ENCODE measurements around the gene ESRP2. TPM values are rescaled to one million over a fixed set of nuclear protein-coding genes. Genes with fewer than 3 reads are reported as not detected.

ESRP2 gene
- total and polyA plus RNA-seq, 7 experiments from 2014 or later: 0.11 to 0.29 TPM; not detected in 5

DNA sequence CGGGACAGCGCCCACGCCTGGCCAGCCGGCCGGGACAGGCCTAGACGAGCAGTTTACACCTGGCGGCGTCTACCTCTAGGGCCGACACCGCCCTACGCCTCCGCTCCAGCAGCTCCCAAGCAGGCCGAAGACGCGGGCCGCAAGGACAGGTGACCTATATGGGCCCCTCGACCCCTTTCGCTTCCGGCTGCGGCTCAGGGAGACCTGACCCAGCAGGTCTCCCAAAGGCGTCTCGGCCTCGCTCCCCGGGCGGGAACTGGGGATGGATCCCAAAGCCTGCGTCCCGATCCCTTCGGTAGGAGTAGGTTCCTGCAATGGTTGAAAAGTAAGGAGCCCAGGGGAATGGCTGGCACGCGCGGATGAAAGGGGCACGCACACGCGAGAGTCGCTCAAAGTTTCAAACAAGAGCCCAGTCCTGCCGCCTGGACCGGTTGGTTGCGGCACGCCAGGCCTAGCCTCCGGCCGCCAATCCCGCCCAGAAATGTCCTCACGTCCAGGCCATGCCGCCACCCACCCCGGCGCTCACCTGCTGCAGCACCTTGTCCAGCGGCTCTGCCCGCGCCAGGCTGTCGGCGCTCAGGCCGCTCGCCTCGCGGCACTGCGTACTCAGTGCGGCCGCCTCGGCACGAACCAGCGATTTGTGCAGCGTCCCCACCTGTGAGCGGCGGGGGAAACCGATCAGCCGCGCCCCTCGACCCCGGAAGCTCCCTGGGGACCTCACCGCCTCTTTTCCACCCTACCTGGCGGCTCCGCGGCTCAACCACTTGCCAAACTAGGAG is 630 bp downstream of the ESRP2 start:
- Mint-ChIP-seq H3K27ac (peak overlapping the region in 8 of 9 donors; percentile 9 to 83 (median 59)), H3K27me3 (peaks cover 0 to 13% (median 0%) of the 10 kb centered on the region in 5 donors), H3K4me1 (peaks cover 23 to 45% (median 34%) of the 10 kb centered on the region in 7 donors), H3K9me3 (peaks cover 0 to 5% (median 0%) of the 10 kb centered on the region in 11 donors), H3K4me3 (peak overlapping the region in 8 of 10 donors; percentile 44 to 93 (median 53)), H3K36me3 (peaks cover 0 to 2% (median 0%) of the 10 kb centered on the region in 5 donors)
- DNase-seq (peak in 2 of 9 donors; percentile 29 to 30), ATAC-seq (no peak)
- peaks cover 0 to 12% (median 0%) of the 10 kb centered on the region in 3 experiments for H3K36me3 ChIP-seq (ENCODE audit: control insufficient read depth in 2 of 3, insufficient read depth in 3 of 3, low read length in 3 of 3)
- H3K9me3 ChIP-seq (ENCODE audit: control insufficient read depth in 2 of 3, low read length in 3 of 3): no peaks in the 10 kb centered on the region
- ChIA-PET POLR2A (interaction anchor here (0.8 to 1.7 kb wide), 3 partner anchors 19 to 150 kb away, joined by 4 to 9 read pairs (median 5); partner anchors contain the start of gene NFATC3), CTCF (interaction anchor here (1.0 kb wide), 1 partner anchor 232 kb away, joined by 3 read pairs; no protein-coding TSS in a partner anchor)
- H3K27ac ChIP-seq (ENCODE audit: low read depth, low read length): peak overlapping the region; percentile 67
- peaks cover 6 to 10% of the 10 kb centered on the region in 2 donors for H3K4me1 ChIP-seq (ENCODE audit: control insufficient read depth in 2 of 2, insufficient read depth in 2 of 2, low read length in 2 of 2)
- no peak overlapping the region for H3K4me3 ChIP-seq (ENCODE audit: low read length)
- no peaks in the 10 kb centered on the region for H3K27me3 ChIP-seq (ENCODE audit: control insufficient read depth in 2 of 2, insufficient read depth in 2 of 2, low read length in 2 of 2)
- intact Hi-C loops (cut with micrococcal nuclease): loop anchor here (5.0 to 10.0 kb wide), 4 partner anchors 287 to 570 kb away; partner anchors contain the start of genes ACD (in 1 of the 2), C16orf86 (in 1 of the 2), ENKD1 (in 1 of the 2) and PARD6A (in 1 of the 2)

DNA sequence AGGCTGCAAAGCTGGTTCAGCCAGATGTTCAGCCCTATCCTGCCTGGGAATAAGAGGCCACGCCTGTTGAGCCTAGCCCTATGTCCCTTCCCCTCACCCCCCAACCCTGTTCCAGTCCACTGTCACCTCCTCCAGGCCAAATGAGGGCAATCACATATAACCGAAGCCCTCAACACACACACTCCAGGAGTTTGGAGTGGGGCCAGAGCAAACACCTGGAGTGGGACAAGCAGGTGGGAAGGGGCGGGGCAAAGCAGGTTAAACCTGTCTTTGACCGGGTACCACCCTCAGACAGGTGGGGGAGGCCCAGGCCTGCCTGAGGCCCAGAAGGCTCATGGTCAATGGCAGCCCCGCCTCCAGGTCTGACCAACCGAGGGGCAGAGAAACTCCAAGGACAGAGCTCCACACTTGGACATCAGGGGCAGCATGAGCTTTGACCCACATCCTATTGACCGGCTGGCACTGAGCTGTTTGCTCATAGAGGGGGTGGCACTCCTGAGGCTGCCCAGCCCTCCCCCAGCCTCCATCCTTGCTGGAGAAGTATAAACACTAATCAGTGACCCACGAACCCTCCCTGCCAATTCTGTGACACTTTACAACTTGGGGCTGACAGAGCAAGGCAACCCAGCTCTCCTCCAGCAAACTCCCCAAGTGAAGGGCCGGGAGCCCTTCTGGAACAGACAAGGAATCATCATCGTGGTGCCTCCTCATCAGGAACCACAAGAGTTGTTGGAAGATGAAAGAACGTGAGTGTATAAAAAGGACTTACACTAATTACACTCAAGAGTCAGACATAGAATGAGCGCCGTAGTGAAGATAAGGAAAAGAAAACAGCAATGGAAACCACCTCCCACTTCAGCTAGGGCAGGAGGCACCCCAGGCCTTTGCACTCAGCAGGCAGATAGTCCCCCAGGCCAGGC is 1.5 kb downstream of the ESRP2 start:
- H3K36me3 Mint-ChIP-seq: peaks cover 0 to 2% (median under 1%) of the 10 kb centered on the region in 5 donors
- H3K27me3 Mint-ChIP-seq: peaks cover 0 to 13% (median 0%) of the 10 kb centered on the region in 5 donors
- intact Hi-C loops (cut with micrococcal nuclease): loop anchor here (5.0 to 10.0 kb wide), 4 partner anchors 288 to 570 kb away; partner anchors contain the start of genes ACD (in 1 of the 2), C16orf86 (in 1 of the 2), ENKD1 (in 1 of the 2) and PARD6A (in 1 of the 2)
- peak overlapping the region in 9 of 10 donors; percentile 24 to 93 (median 54) for H3K4me3 Mint-ChIP-seq
- DNase-seq (peak in 1 of 9 donors; percentile 26), ATAC-seq (no peak)
- peaks cover 0 to 5% (median 0%) of the 10 kb centered on the region in 11 donors for H3K9me3 Mint-ChIP-seq
- Histone ChIP-seq H3K36me3 (ENCODE audit: control insufficient read depth in 2 of 3, insufficient read depth in 3 of 3, low read length in 3 of 3) (peaks cover 0 to 20% (median 0%) of the 10 kb centered on the region in 3 experiments), H3K27ac (ENCODE audit: low read depth, low read length) (peak overlapping the region; percentile 11), H3K9me3 (ENCODE audit: control insufficient read depth in 2 of 3, low read length in 3 of 3) (no peaks in the 10 kb centered on the region), H3K4me3 (ENCODE audit: low read length) (no peak overlapping the region), H3K4me1 (ENCODE audit: control insufficient read depth in 2 of 2, insufficient read depth in 2 of 2, low read length in 2 of 2) (peaks cover 6 to 10% of the 10 kb centered on the region in 2 donors), H3K27me3 (ENCODE audit: control insufficient read depth in 2 of 2, insufficient read depth in 2 of 2, low read length in 2 of 2) (no peaks in the 10 kb centered on the region)
- peaks cover 26 to 40% (median 32%) of the 10 kb centered on the region in 7 donors for H3K4me1 Mint-ChIP-seq
- ChIA-PET POLR2A (interaction anchor here (0.8 kb wide), 1 partner anchor 18 kb away, joined by 4 read pairs; no protein-coding TSS in a partner anchor), CTCF (interaction anchor here (0.6 to 1.0 kb wide), 4 partner anchors 45 to 231 kb away, joined by 3 to 4 read pairs (median 3); no protein-coding TSS in a partner anchor)
- H3K27ac Mint-ChIP-seq: peak overlapping the region; percentile 9 to 84 (median 79)

DNA sequence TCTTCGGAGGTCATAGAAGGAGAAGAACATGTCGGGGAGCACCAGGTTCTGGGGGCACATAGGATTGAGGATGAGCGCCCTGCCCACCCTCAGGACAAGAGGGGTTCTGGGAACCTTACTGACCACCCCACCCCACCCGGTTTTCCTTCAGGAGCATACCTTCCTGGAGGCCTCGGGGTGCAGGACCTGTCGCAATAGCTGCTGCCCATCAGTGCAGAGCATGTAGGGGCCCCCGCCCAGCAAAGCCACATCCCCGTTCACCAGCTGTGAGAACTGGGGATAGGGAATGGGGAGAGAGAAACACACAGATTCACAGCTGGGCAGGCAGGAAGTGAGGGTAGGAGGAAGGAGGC is 2.1 kb downstream of the ESRP2 start:
- H3K27me3 ChIP-seq (ENCODE audit: control insufficient read depth in 2 of 2, insufficient read depth in 2 of 2, low read length in 2 of 2): no peaks in the 10 kb centered on the region
- H3K9me3 ChIP-seq (ENCODE audit: control insufficient read depth in 2 of 3, low read length in 3 of 3): no peaks in the 10 kb centered on the region
- peaks cover 0 to 13% (median 0%) of the 10 kb centered on the region in 5 donors for H3K27me3 Mint-ChIP-seq
- peaks cover 0 to 3% (median 0%) of the 10 kb centered on the region in 11 donors for H3K9me3 Mint-ChIP-seq
- H3K4me3 ChIP-seq (ENCODE audit: low read length): no peak overlapping the region
- no peak for ATAC-seq
- H3K27ac Mint-ChIP-seq: peak overlapping the region in 7 of 9 donors; percentile 23 to 81 (median 52)
- no peak for DNase-seq
- H3K27ac ChIP-seq (ENCODE audit: low read depth, low read length): peak overlapping the region; percentile 11
- intact Hi-C loops (cut with micrococcal nuclease): loop anchor here in 1 of 2 donors (10.0 kb wide), 1 partner anchor 569 kb away; the partner anchor contains the start of genes ACD, C16orf86, ENKD1 and PARD6A
- H3K4me3 Mint-ChIP-seq: peak overlapping the region in 1 of 10 donors; percentile 1
- H3K4me1 Mint-ChIP-seq: peaks cover 26 to 43% (median 35%) of the 10 kb centered on the region in 7 donors
- CTCF ChIA-PET: interaction anchor here (0.6 to 0.7 kb wide), 3 partner anchors 44 to 115 kb away, joined by 3 to 4 read pairs (median 3); no protein-coding TSS in a partner anchor
- H3K4me1 ChIP-seq (ENCODE audit: control insufficient read depth in 2 of 2, insufficient read depth in 2 of 2, low read length in 2 of 2): peaks cover 6 to 16% of the 10 kb centered on the region in 2 donors
- POLR2A ChIA-PET: no interaction called here
- peaks cover 0 to 6% (median 4%) of the 10 kb centered on the region in 5 donors for H3K36me3 Mint-ChIP-seq
- H3K36me3 ChIP-seq (ENCODE audit: control insufficient read depth in 2 of 3, insufficient read depth in 3 of 3, low read length in 3 of 3): peaks cover 0 to 20% (median 0%) of the 10 kb centered on the region in 3 experiments

DNA sequence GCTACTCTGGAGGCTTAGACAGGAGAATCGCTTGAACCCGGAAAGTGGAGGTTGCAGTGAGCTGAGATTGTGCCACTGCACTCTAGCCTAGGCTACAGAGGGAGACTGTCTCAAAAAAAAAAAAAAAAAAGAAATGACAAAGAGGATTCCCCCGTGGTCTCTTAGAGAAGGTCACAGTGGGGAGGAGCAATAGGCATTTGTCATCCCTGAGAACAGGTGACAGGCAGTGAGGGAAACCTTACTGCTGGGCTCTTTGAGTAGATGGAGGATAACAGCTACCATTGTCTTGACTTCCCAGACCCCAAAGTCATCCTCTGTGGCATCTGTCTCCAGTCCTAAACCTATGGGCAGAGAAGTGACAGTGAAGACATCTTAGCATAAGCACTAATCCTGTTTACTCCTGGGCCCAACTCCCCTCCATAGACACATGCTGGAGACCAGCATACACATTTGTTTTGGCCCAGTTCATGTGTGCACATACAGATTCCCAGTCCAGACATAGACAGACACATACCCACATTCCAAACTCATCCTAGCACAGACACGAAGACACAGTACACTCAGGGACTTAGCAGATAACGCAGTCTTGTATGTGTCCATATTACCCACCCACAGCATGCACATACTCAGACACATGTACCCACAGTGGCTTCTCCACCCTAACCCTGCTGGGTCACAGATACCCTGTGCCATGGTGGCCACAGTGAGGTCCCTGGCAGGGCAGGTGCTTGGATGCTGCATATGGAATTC is 2.7 kb downstream of the ESRP2 start:
- H3K4me3 Mint-ChIP-seq: peak overlapping the region in 1 of 10 donors; percentile 1
- Histone ChIP-seq H3K4me1 (ENCODE audit: control insufficient read depth in 2 of 2, insufficient read depth in 2 of 2, low read length in 2 of 2) (peaks cover under 1 to 16% of the 10 kb centered on the region in 2 donors), H3K9me3 (ENCODE audit: control insufficient read depth in 2 of 3, low read length in 3 of 3) (no peaks in the 10 kb centered on the region), H3K27me3 (ENCODE audit: control insufficient read depth in 2 of 2, insufficient read depth in 2 of 2, low read length in 2 of 2) (no peaks in the 10 kb centered on the region), H3K27ac (ENCODE audit: low read depth, low read length) (no peak overlapping the region), H3K36me3 (ENCODE audit: control insufficient read depth in 2 of 3, insufficient read depth in 3 of 3, low read length in 3 of 3) (peaks cover 0 to 20% (median 0%) of the 10 kb centered on the region in 3 experiments), H3K4me3 (ENCODE audit: low read length) (no peak overlapping the region)
- ATAC-seq (no peak), DNase-seq (peak in 1 of 9 donors; percentile 13)
- intact Hi-C loops (cut with micrococcal nuclease): loop anchor here in 1 of 2 donors (10.0 kb wide), 1 partner anchor 568 kb away; the partner anchor contains the start of genes ACD, C16orf86, ENKD1 and PARD6A
- ChIA-PET POLR2A (interaction anchor here (0.7 kb wide), 1 partner anchor 139 kb away, joined by 3 read pairs; no protein-coding TSS in a partner anchor), CTCF (interaction anchor here (0.6 to 0.7 kb wide), 2 partner anchors 144 to 159 kb away, joined by 3 to 5 read pairs; no protein-coding TSS in a partner anchor)
- peaks cover 0 to 6% (median 4%) of the 10 kb centered on the region in 5 donors for H3K36me3 Mint-ChIP-seq
- H3K27ac Mint-ChIP-seq: peak overlapping the region; percentile 4 to 78 (median 52)
- peaks cover 0 to 13% (median 0%) of the 10 kb centered on the region in 5 donors for H3K27me3 Mint-ChIP-seq
- H3K4me1 Mint-ChIP-seq: peaks cover 21 to 44% (median 36%) of the 10 kb centered on the region in 7 donors
- H3K9me3 Mint-ChIP-seq: peaks cover 0 to 2% (median 0%) of the 10 kb centered on the region in 11 donors

DNA sequence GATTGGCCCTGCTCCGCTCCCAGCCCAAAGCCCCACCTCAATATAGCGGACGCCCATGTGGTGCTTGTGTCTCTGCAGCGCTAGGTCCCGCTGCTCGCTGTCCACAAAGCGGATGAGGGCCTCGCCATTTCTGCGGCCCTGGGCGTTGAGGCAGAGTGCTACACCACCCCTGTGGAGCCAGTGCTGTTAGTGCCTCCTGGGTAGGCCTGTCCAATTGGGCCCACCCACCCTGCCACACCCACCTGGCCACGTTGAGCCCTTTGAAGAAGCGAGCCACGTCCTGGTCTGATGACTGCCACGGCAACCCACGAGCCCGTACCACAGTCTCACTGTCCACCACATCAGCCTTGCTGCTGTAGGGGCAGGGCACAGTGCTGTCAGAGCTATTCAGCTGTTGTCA is 3.6 kb downstream of the ESRP2 start:
- intact Hi-C loops (cut with micrococcal nuclease): loop anchor here in 1 of 2 donors (10.0 kb wide), 1 partner anchor 568 kb away; the partner anchor contains the start of genes ACD, C16orf86, ENKD1 and PARD6A
- DNase-seq: no peak
- Mint-ChIP-seq H3K9me3 (peaks cover 0 to 2% (median 0%) of the 10 kb centered on the region in 11 donors), H3K4me3 (no peak overlapping the region), H3K4me1 (peaks cover 16 to 46% (median 40%) of the 10 kb centered on the region in 7 donors), H3K27ac (peak overlapping the region in 5 of 9 donors; percentile 4 to 78 (median 51)), H3K27me3 (peaks cover 0 to 9% (median 0%) of the 10 kb centered on the region in 5 donors), H3K36me3 (peaks cover 0 to 6% (median 4%) of the 10 kb centered on the region in 5 donors)
- Histone ChIP-seq H3K27ac (ENCODE audit: low read depth, low read length) (no peak overlapping the region), H3K36me3 (ENCODE audit: control insufficient read depth in 2 of 3, insufficient read depth in 3 of 3, low read length in 3 of 3) (peaks cover 0 to 20% (median 0%) of the 10 kb centered on the region in 3 experiments), H3K27me3 (ENCODE audit: control insufficient read depth in 2 of 2, insufficient read depth in 2 of 2, low read length in 2 of 2) (no peaks in the 10 kb centered on the region), H3K4me3 (ENCODE audit: low read length) (no peak overlapping the region), H3K9me3 (ENCODE audit: control insufficient read depth in 2 of 3, low read length in 3 of 3) (no peaks in the 10 kb centered on the region), H3K4me1 (ENCODE audit: control insufficient read depth in 2 of 2, insufficient read depth in 2 of 2, low read length in 2 of 2) (peaks cover 0 to 25% of the 10 kb centered on the region in 2 donors)
- CTCF ChIA-PET: interaction anchor here (0.6 kb wide), 2 partner anchors 143 to 180 kb away, joined by 3 read pairs; no protein-coding TSS in a partner anchor
- ATAC-seq: no peak
- POLR2A ChIA-PET: interaction anchor here (0.7 kb wide), 1 partner anchor 138 kb away, joined by 3 read pairs; no protein-coding TSS in a partner anchor
